HCT116 (cell line): ENCODE results near the gene HRC. TPM values are rescaled to one million over a fixed set of nuclear protein-coding genes. Genes with fewer than 3 reads are reported as not detected.

ENCODE experiments used
- ATAC-seq: fragments of 200-7000 bp; cut with Tn5 transposase; 2 replicates; pipeline ENCODE4 v1.9.1; 2020; ENCODE audit warnings: mild to moderate bottlenecking, moderate library complexity
- BruUV-seq: library from RNA; stranded (reverse); fragments of 400-500 nt; replicated peaks from 2 replicates; lab custom pipeline; 2021; lab: Mats Ljungman, UMichigan
- CTCF ChIA-PET: fragments of 300-600 bp; sonication (Branson Sonifier 250); formaldehyde crosslinking; loops from one replicate; lab custom pipeline; 2021; ENCODE audit warnings: antibody characterized with exemption; lab: Charles Lee
- POLR2A ChIA-PET: fragments of 300-600, 350-600 bp; sonication (Branson Sonifier 250); formaldehyde crosslinking; loops from one replicate; lab custom pipeline; 2021; ENCODE audit warnings: antibody characterized with exemption; lab: Charles Lee
- RAD21 ChIA-PET, 2 experiments: fragments of 300-600 bp; sonication (Branson Sonifier 250); formaldehyde crosslinking; loops; one replicate each; lab custom pipeline; 2023; ENCODE audit warnings: low total read pairs in 2 of 2; ENCODE audit not compliant: uncharacterized antibody in 2 of 2, unreplicated experiment in 2 of 2, low non-redundant PET in 1 of 2; lab: Charles Lee
- DNase-seq: peaks from one replicate; pipeline ENCODE4 v3.0.0-alpha.2; 2010; ENCODE audit warnings: low read depth, low spot score
- H2AFZ ChIP-seq: fragments of 200-600 bp; shearing (Covaris generic), sonication (generic); 2 replicates; pipeline ENCODE4 v1.6.1; 2017; ENCODE audit warnings: low read depth, mixed run types, mixed read lengths, antibody characterized with exemption, low read length; ENCODE audit not compliant: poor library complexity, severe bottlenecking
- H3K27ac ChIP-seq: 2 replicates; pipeline ENCODE4 v1.5.1; 2012; ENCODE audit warnings: low read depth, low read length
- H3K27me3 ChIP-seq: fragments of 200-600 bp; sonication (generic); 2 replicates; pipeline ENCODE4 v1.6.1; 2016; ENCODE audit warnings: mixed run types, low read length, mixed read lengths; ENCODE audit not compliant: insufficient read depth
- H3K36me3 ChIP-seq, 2 experiments: fragments of 200-500 bp in 1 of 2; fragments of 200-600 bp in 1 of 2; sonication (Bioruptor generic) in 1 of 2; sonication (generic) in 1 of 2; 2 replicates each; pipeline versions ENCODE4 v1.5.1 to v1.6.1; 2014 to 2016; ENCODE audit warnings: low read length in 2 of 2, inconsistent platforms in 1 of 2, mixed read lengths in 1 of 2, mixed run types in 1 of 2; ENCODE audit not compliant: insufficient read depth in 2 of 2, control insufficient read depth in 1 of 2
- H3K4me1 ChIP-seq, 2 experiments: fragments of 200-600 bp in 1 of 2; sonication (generic) in 1 of 2; 2 replicates each; pipeline versions ENCODE4 v1.5.1 to v1.6.1; 2012 to 2017; ENCODE audit warnings: low read length in 2 of 2, inconsistent platforms in 1 of 2, mild to moderate bottlenecking in 1 of 2, mixed read lengths in 1 of 2, mixed run types in 1 of 2, moderate library complexity in 1 of 2; ENCODE audit not compliant: insufficient read depth in 2 of 2, control insufficient read depth in 1 of 2
- H3K4me2 ChIP-seq: fragments of 200-600 bp; sonication (generic); 2 replicates; pipeline ENCODE4 v1.6.1; 2017; ENCODE audit warnings: mixed run types, low read length, mixed read lengths
- H3K4me3 ChIP-seq, 2 experiments: fragments of 200-600 bp in 1 of 2; sonication (generic) in 1 of 2; replicated peaks in 1 of 2; 2 replicates each; pipeline ENCODE4 v1.5.1; 2011 to 2016; ENCODE audit warnings: low read length in 2 of 2, control low read depth in 1 of 2, low read depth in 1 of 2, mild to moderate bottlenecking in 1 of 2, mixed read lengths in 1 of 2, mixed run types in 1 of 2
- H3K79me2 ChIP-seq: fragments of 200-600 bp; sonication (generic); 2 replicates; pipeline ENCODE4 v1.6.1; 2017; ENCODE audit warnings: mild to moderate bottlenecking, mixed run types, low read length, moderate library complexity, mixed read lengths; ENCODE audit not compliant: insufficient read depth
- H3K9ac ChIP-seq: fragments of 200-600 bp; sonication (generic); 2 replicates; pipeline ENCODE4 v1.6.1; 2016; ENCODE audit warnings: low read length, mixed read lengths
- H3K9me2 ChIP-seq: fragments of 200-600 bp; sonication (generic), shearing (Covaris generic); 2 replicates; pipeline ENCODE4 v1.6.1; 2017; ENCODE audit warnings: mixed run types, mild to moderate bottlenecking, moderate library complexity; ENCODE audit not compliant: insufficient read depth
- H3K9me3 ChIP-seq, 2 experiments: fragments of 200-500 bp in 1 of 2; fragments of 200-600 bp in 1 of 2; sonication (Bioruptor generic) in 1 of 2; sonication (generic) in 1 of 2; 2 replicates each; pipeline ENCODE4 v1.6.1; 2014 to 2017; ENCODE audit warnings: low read length in 2 of 2, mixed read lengths in 2 of 2, inconsistent platforms in 1 of 2, low read depth in 1 of 2, mild to moderate bottlenecking in 1 of 2, mixed run types in 1 of 2, moderate library complexity in 1 of 2; ENCODE audit not compliant: control insufficient read depth in 1 of 2, insufficient read depth in 1 of 2
- H4K20me1 ChIP-seq: fragments of 200-600 bp; sonication (generic), shearing (Covaris generic); 2 replicates; pipeline ENCODE4 v1.6.1; 2017; ENCODE audit warnings: mixed run types, mild to moderate bottlenecking, moderate library complexity; ENCODE audit not compliant: insufficient read depth
- ATF3 ChIP-seq: IDR thresholded peaks from 2 replicates; pipeline ENCODE4 v1.6.1; 2012
- CBX3 ChIP-seq: IDR thresholded peaks from 2 replicates; pipeline ENCODE4 v1.6.1; 2012; ENCODE audit warnings: low read depth
- ELF1 ChIP-seq: IDR thresholded peaks from 2 replicates; pipeline ENCODE4 v1.6.1; 2012; ENCODE audit warnings: low read depth, borderline replicate concordance
- EZH2 ChIP-seq: fragments of 200-600 bp; sonication (generic); IDR thresholded peaks from 2 replicates; pipeline ENCODE4 v1.6.1; 2017; ENCODE audit warnings: antibody characterized with exemption, mixed run types
- JUND ChIP-seq: IDR thresholded peaks from 2 replicates; pipeline ENCODE4 v1.6.1; 2012
- MAX ChIP-seq: IDR thresholded peaks from 2 replicates; pipeline ENCODE4 v1.6.1; 2012
- POLR2AphosphoS5 ChIP-seq: IDR thresholded peaks from 2 replicates; pipeline ENCODE4 v1.6.1; 2011; ENCODE audit warnings: mild to moderate bottlenecking, low read depth, low read length, moderate library complexity
- REST ChIP-seq: IDR thresholded peaks from 2 replicates; pipeline ENCODE4 v1.6.1; 2012; ENCODE audit warnings: low read depth
- SRF ChIP-seq: IDR thresholded peaks from 2 replicates; pipeline ENCODE4 v1.6.1; 2012; ENCODE audit warnings: low read depth
- TCF7L2 ChIP-seq: IDR thresholded peaks from 2 replicates; pipeline ENCODE4 v1.7.0; 2011; ENCODE audit warnings: borderline replicate concordance, inconsistent platforms; ENCODE audit not compliant: insufficient read depth, insufficient read length; ENCODE audit errors: extremely low read depth
- YY1 ChIP-seq: IDR thresholded peaks from 2 replicates; pipeline ENCODE4 v1.6.1; 2011; ENCODE audit warnings: low read length, low read depth, moderate library complexity, mild to moderate bottlenecking; ENCODE audit not compliant: insufficient replicate concordance; ENCODE audit errors: extremely low read depth
- ZBTB33 ChIP-seq: IDR thresholded peaks from 2 replicates; pipeline ENCODE4 v1.6.1; 2011; ENCODE audit warnings: mild to moderate bottlenecking, low read length, moderate library complexity; ENCODE audit not compliant: insufficient replicate concordance; ENCODE audit errors: extremely low read depth
- ZFX ChIP-seq: fragments of 450-650 bp; IDR thresholded peaks from 2 replicates; pipeline ENCODE4 v1.6.1; 2017
- ZNF274 ChIP-seq: fragments of 200-500 bp; sonication (Bioruptor generic); IDR thresholded peaks from 2 replicates; pipeline ENCODE4 v1.6.1; 2014; ENCODE audit warnings: mild to moderate bottlenecking, low read depth, low read length, inconsistent platforms
- intact Hi-C: fragments of 100-400 bp; cut with micrococcal nuclease; formaldehyde crosslinking; loops from 2 replicates; pipeline ENCODE4 v1.10.0; 2022
- total RNA-seq: library from RNA; stranded (reverse); gene quantifications from one replicate; pipeline ENCODE4 v1.2.1, GENCODE V29; 2021; ENCODE audit not compliant: unreplicated experiment

The HRC gene
- total RNA-seq, 1 experiment from 2014 or later: not detected

GRCh38 chr19:49111218-49111998, 43.8 kb downstream of the HRC start:
- TF ChIP-seq YY1: no peak
- TF ChIP-seq ZFX: no peak
- no peak for TF ChIP-seq TCF7L2
- no peak for TF ChIP-seq MAX
- TF ChIP-seq ATF3: no peak
- no peak for TF ChIP-seq POLR2AphosphoS5
- no peak for TF ChIP-seq ELF1
- no peak for TF ChIP-seq CBX3
- no peak for TF ChIP-seq ZBTB33
- TF ChIP-seq REST: no peak
- no peak for TF ChIP-seq ZNF274
- TF ChIP-seq EZH2: no peak
- TF ChIP-seq JUND: no peak
- no peak for TF ChIP-seq SRF
- POLR2A ChIA-PET: no interaction called here
- Histone ChIP-seq H3K27ac (no peak overlapping the region; the same call in 1 of the 2 replicates), H3K9ac (no peak overlapping the region), H3K9me3 (no peaks in the 10 kb centered on the region), H3K27me3 (no peaks in the 10 kb centered on the region), H3K79me2 (peaks cover 9% of the 10 kb centered on the region; the same call in 1 of the 2 replicates), H3K9me2 (no peaks in the 10 kb centered on the region), H2AFZ (no peak overlapping the region), H3K4me3 (no peak overlapping the region), H3K36me3 (peaks cover 24 to 26% of the 10 kb centered on the region in 2 experiments), H3K4me1 (peaks cover 10 to 25% of the 10 kb centered on the region in 2 experiments; a peak in 3 of 4 replicates), H3K4me2 (no peak overlapping the region), H4K20me1 (no peaks in the 10 kb centered on the region)
- CTCF ChIA-PET: interaction anchor here (0.7 kb wide), 1 partner anchor 87 kb away, joined by 3 read pairs; no protein-coding TSS in a partner anchor
- ATAC-seq (no peak), DNase-seq (no peak)
- RAD21 ChIA-PET: no interaction called here
- intact Hi-C loops: no loop called here
- BruUV-seq: no TSS peak
